HCT116 (cell line): ENCODE results near the gene TMEM175. TPM values are rescaled to one million over a fixed set of nuclear protein-coding genes. Genes with fewer than 3 reads are reported as not detected.

Experiments
- ATAC-seq: fragments of 200-7000 bp; cut with Tn5 transposase; 2 replicates; pipeline ENCODE4 v1.9.1; 2020; ENCODE audit warnings: mild to moderate bottlenecking, moderate library complexity
- BruUV-seq: library from RNA; stranded (reverse); fragments of 400-500 nt; replicated peaks from 2 replicates; lab custom pipeline; 2021; lab: Mats Ljungman, UMichigan
- CTCF ChIA-PET: fragments of 300-600 bp; sonication (Branson Sonifier 250); formaldehyde crosslinking; loops from one replicate; lab custom pipeline; 2021; ENCODE audit warnings: antibody characterized with exemption; lab: Charles Lee
- POLR2A ChIA-PET: fragments of 300-600, 350-600 bp; sonication (Branson Sonifier 250); formaldehyde crosslinking; loops from one replicate; lab custom pipeline; 2021; ENCODE audit warnings: antibody characterized with exemption; lab: Charles Lee
- RAD21 ChIA-PET, 2 experiments: fragments of 300-600 bp; sonication (Branson Sonifier 250); formaldehyde crosslinking; loops; one replicate each; lab custom pipeline; 2023; ENCODE audit warnings: low total read pairs in 2 of 2; ENCODE audit not compliant: uncharacterized antibody in 2 of 2, unreplicated experiment in 2 of 2, low non-redundant PET in 1 of 2; lab: Charles Lee
- DNase-seq: peaks from one replicate; pipeline ENCODE4 v3.0.0-alpha.2; 2010; ENCODE audit warnings: low read depth, low spot score
- H2AFZ ChIP-seq: fragments of 200-600 bp; shearing (Covaris generic), sonication (generic); 2 replicates; pipeline ENCODE4 v1.6.1; 2017; ENCODE audit warnings: low read depth, mixed run types, mixed read lengths, antibody characterized with exemption, low read length; ENCODE audit not compliant: poor library complexity, severe bottlenecking
- H3K27ac ChIP-seq: 2 replicates; pipeline ENCODE4 v1.5.1; 2012; ENCODE audit warnings: low read depth, low read length
- H3K27me3 ChIP-seq: fragments of 200-600 bp; sonication (generic); 2 replicates; pipeline ENCODE4 v1.6.1; 2016; ENCODE audit warnings: mixed run types, low read length, mixed read lengths; ENCODE audit not compliant: insufficient read depth
- H3K36me3 ChIP-seq, 2 experiments: fragments of 200-500 bp in 1 of 2; fragments of 200-600 bp in 1 of 2; sonication (Bioruptor generic) in 1 of 2; sonication (generic) in 1 of 2; 2 replicates each; pipeline versions ENCODE4 v1.5.1 to v1.6.1; 2014 to 2016; ENCODE audit warnings: low read length in 2 of 2, inconsistent platforms in 1 of 2, mixed read lengths in 1 of 2, mixed run types in 1 of 2; ENCODE audit not compliant: insufficient read depth in 2 of 2, control insufficient read depth in 1 of 2
- H3K4me1 ChIP-seq, 2 experiments: fragments of 200-600 bp in 1 of 2; sonication (generic) in 1 of 2; 2 replicates each; pipeline versions ENCODE4 v1.5.1 to v1.6.1; 2012 to 2017; ENCODE audit warnings: low read length in 2 of 2, inconsistent platforms in 1 of 2, mild to moderate bottlenecking in 1 of 2, mixed read lengths in 1 of 2, mixed run types in 1 of 2, moderate library complexity in 1 of 2; ENCODE audit not compliant: insufficient read depth in 2 of 2, control insufficient read depth in 1 of 2
- H3K4me2 ChIP-seq: fragments of 200-600 bp; sonication (generic); 2 replicates; pipeline ENCODE4 v1.6.1; 2017; ENCODE audit warnings: mixed run types, low read length, mixed read lengths
- H3K4me3 ChIP-seq, 2 experiments: fragments of 200-600 bp in 1 of 2; sonication (generic) in 1 of 2; replicated peaks in 1 of 2; 2 replicates each; pipeline ENCODE4 v1.5.1; 2011 to 2016; ENCODE audit warnings: low read length in 2 of 2, control low read depth in 1 of 2, low read depth in 1 of 2, mild to moderate bottlenecking in 1 of 2, mixed read lengths in 1 of 2, mixed run types in 1 of 2
- H3K79me2 ChIP-seq: fragments of 200-600 bp; sonication (generic); 2 replicates; pipeline ENCODE4 v1.6.1; 2017; ENCODE audit warnings: mild to moderate bottlenecking, mixed run types, low read length, moderate library complexity, mixed read lengths; ENCODE audit not compliant: insufficient read depth
- H3K9ac ChIP-seq: fragments of 200-600 bp; sonication (generic); 2 replicates; pipeline ENCODE4 v1.6.1; 2016; ENCODE audit warnings: low read length, mixed read lengths
- H3K9me2 ChIP-seq: fragments of 200-600 bp; sonication (generic), shearing (Covaris generic); 2 replicates; pipeline ENCODE4 v1.6.1; 2017; ENCODE audit warnings: mixed run types, mild to moderate bottlenecking, moderate library complexity; ENCODE audit not compliant: insufficient read depth
- H3K9me3 ChIP-seq, 2 experiments: fragments of 200-500 bp in 1 of 2; fragments of 200-600 bp in 1 of 2; sonication (Bioruptor generic) in 1 of 2; sonication (generic) in 1 of 2; 2 replicates each; pipeline ENCODE4 v1.6.1; 2014 to 2017; ENCODE audit warnings: low read length in 2 of 2, mixed read lengths in 2 of 2, inconsistent platforms in 1 of 2, low read depth in 1 of 2, mild to moderate bottlenecking in 1 of 2, mixed run types in 1 of 2, moderate library complexity in 1 of 2; ENCODE audit not compliant: control insufficient read depth in 1 of 2, insufficient read depth in 1 of 2
- H4K20me1 ChIP-seq: fragments of 200-600 bp; sonication (generic), shearing (Covaris generic); 2 replicates; pipeline ENCODE4 v1.6.1; 2017; ENCODE audit warnings: mixed run types, mild to moderate bottlenecking, moderate library complexity; ENCODE audit not compliant: insufficient read depth
- ATF3 ChIP-seq: IDR thresholded peaks from 2 replicates; pipeline ENCODE4 v1.6.1; 2012
- CBX3 ChIP-seq: IDR thresholded peaks from 2 replicates; pipeline ENCODE4 v1.6.1; 2012; ENCODE audit warnings: low read depth
- ELF1 ChIP-seq: IDR thresholded peaks from 2 replicates; pipeline ENCODE4 v1.6.1; 2012; ENCODE audit warnings: low read depth, borderline replicate concordance
- EZH2 ChIP-seq: fragments of 200-600 bp; sonication (generic); IDR thresholded peaks from 2 replicates; pipeline ENCODE4 v1.6.1; 2017; ENCODE audit warnings: antibody characterized with exemption, mixed run types
- JUND ChIP-seq: IDR thresholded peaks from 2 replicates; pipeline ENCODE4 v1.6.1; 2012
- POLR2A ChIP-seq: IDR thresholded peaks from 2 replicates; pipeline ENCODE4 v1.7.0; 2011; ENCODE audit warnings: borderline replicate concordance; ENCODE audit not compliant: insufficient read depth, insufficient read length; ENCODE audit errors: extremely low read depth
- RAD21 ChIP-seq: IDR thresholded peaks from 2 replicates; pipeline ENCODE4 v1.6.1; 2012; ENCODE audit warnings: low read depth, mild to moderate bottlenecking
- SP1 ChIP-seq: IDR thresholded peaks from 2 replicates; pipeline ENCODE4 v1.6.1; 2012; ENCODE audit warnings: low read depth
- SRF ChIP-seq: IDR thresholded peaks from 2 replicates; pipeline ENCODE4 v1.6.1; 2012; ENCODE audit warnings: low read depth
- TCF7L2 ChIP-seq: IDR thresholded peaks from 2 replicates; pipeline ENCODE4 v1.7.0; 2011; ENCODE audit warnings: borderline replicate concordance, inconsistent platforms; ENCODE audit not compliant: insufficient read depth, insufficient read length; ENCODE audit errors: extremely low read depth
- YY1 ChIP-seq: IDR thresholded peaks from 2 replicates; pipeline ENCODE4 v1.6.1; 2011; ENCODE audit warnings: low read length, low read depth, moderate library complexity, mild to moderate bottlenecking; ENCODE audit not compliant: insufficient replicate concordance; ENCODE audit errors: extremely low read depth
- ZFX ChIP-seq: fragments of 450-650 bp; IDR thresholded peaks from 2 replicates; pipeline ENCODE4 v1.6.1; 2017
- intact Hi-C: fragments of 100-400 bp; cut with micrococcal nuclease; formaldehyde crosslinking; loops from 2 replicates; pipeline ENCODE4 v1.10.0; 2022
- total RNA-seq: library from RNA; stranded (reverse); gene quantifications from one replicate; pipeline ENCODE4 v1.2.1, GENCODE V29; 2021; ENCODE audit not compliant: unreplicated experiment
- TF ChIP-seq, protein P1 (sequence below), 3 experiments: fragments of 200-600 bp in 1 of 3; sonication (generic) in 1 of 3; IDR thresholded peaks in 2 of 3; conservative IDR thresholded peaks in 1 of 3; 2 replicates each; pipeline ENCODE4 v1.5.1; 2012 to 2017; ENCODE audit warnings: low read depth in 2 of 3, low read length in 2 of 3, antibody characterized with exemption in 1 of 3, borderline replicate concordance in 1 of 3, control low read depth in 1 of 3, mild to moderate bottlenecking in 1 of 3, mixed read lengths in 1 of 3, mixed run types in 1 of 3, moderate library complexity in 1 of 3; ENCODE audit not compliant: insufficient read depth in 1 of 3
- TF ChIP-seq, protein P2 (sequence below): IDR thresholded peaks from 2 replicates; pipeline ENCODE4 v1.6.1; 2011; ENCODE audit warnings: mild to moderate bottlenecking, low read length, moderate library complexity; ENCODE audit not compliant: insufficient replicate concordance; ENCODE audit errors: extremely low read depth

Gene TMEM175
- total RNA-seq, 1 experiment from 2014 or later, result 17.5 TPM

DNA sequence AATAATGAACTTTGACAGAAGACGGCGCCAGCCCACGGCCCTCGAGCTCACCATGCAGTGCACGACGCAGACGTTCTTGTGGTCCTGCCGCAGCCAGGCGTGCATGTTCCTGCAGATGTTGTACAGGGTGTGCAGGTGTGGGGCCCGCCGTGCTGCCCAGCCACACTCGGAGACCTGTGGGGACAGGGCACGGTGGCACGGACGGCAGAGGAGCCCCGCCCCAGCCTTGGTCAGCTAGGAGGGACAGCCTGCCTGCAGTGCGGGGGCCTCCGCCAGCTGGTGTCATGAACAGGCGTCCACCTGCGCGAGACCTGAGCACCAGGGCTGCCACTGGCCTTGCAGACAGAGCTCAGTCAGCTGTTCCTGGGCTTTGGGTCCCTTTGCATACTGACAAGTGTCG is 49.6 kb upstream of the TMEM175 start:
- Histone ChIP-seq H4K20me1 (no peaks in the 10 kb centered on the region), H3K9ac (no peak overlapping the region), H3K79me2 (no peaks in the 10 kb centered on the region), H3K4me1 (no peaks in the 10 kb centered on the region), H2AFZ (no peak overlapping the region), H3K4me3 (no peak overlapping the region), H3K27ac (no peak overlapping the region), H3K36me3 (peaks cover 6 to 7% of the 10 kb centered on the region in 2 experiments; a peak in 3 of 4 replicates), H3K27me3 (no peaks in the 10 kb centered on the region), H3K9me2 (no peaks in the 10 kb centered on the region), H3K4me2 (no peak overlapping the region), H3K9me3 (no peaks in the 10 kb centered on the region)
- ChIA-PET POLR2A (no interaction called here), CTCF (no interaction called here), RAD21 (no interaction called here)
- intact Hi-C loops, result no loop called here
- ATAC-seq (no peak), DNase-seq (no peak)
- no peak for TF ChIP-seq ELF1
- TF ChIP-seq YY1, result no peak
- TF ChIP-seq RAD21, result no peak
- TF ChIP-seq JUND, result no peak
- TF ChIP-seq CBX3, result no peak
- TF ChIP-seq, protein P1, sequence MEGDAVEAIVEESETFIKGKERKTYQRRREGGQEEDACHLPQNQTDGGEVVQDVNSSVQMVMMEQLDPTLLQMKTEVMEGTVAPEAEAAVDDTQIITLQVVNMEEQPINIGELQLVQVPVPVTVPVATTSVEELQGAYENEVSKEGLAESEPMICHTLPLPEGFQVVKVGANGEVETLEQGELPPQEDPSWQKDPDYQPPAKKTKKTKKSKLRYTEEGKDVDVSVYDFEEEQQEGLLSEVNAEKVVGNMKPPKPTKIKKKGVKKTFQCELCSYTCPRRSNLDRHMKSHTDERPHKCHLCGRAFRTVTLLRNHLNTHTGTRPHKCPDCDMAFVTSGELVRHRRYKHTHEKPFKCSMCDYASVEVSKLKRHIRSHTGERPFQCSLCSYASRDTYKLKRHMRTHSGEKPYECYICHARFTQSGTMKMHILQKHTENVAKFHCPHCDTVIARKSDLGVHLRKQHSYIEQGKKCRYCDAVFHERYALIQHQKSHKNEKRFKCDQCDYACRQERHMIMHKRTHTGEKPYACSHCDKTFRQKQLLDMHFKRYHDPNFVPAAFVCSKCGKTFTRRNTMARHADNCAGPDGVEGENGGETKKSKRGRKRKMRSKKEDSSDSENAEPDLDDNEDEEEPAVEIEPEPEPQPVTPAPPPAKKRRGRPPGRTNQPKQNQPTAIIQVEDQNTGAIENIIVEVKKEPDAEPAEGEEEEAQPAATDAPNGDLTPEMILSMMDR (IDR thresholded peaks at IDR 0.05 in 2 of 3, conservative IDR thresholded peaks at IDR 0.05 in 1 of 3; ENCODE audit: borderline replicate concordance in 1 of 3, insufficient read depth in 1 of 3, low read depth in 2 of 3, low read length in 2 of 3), result no peak
- TF ChIP-seq SP1, result no peak
- TF ChIP-seq TCF7L2, result no peak
- TF ChIP-seq EZH2, result no peak
- no peak for TF ChIP-seq SRF
- TF ChIP-seq, protein P2, sequence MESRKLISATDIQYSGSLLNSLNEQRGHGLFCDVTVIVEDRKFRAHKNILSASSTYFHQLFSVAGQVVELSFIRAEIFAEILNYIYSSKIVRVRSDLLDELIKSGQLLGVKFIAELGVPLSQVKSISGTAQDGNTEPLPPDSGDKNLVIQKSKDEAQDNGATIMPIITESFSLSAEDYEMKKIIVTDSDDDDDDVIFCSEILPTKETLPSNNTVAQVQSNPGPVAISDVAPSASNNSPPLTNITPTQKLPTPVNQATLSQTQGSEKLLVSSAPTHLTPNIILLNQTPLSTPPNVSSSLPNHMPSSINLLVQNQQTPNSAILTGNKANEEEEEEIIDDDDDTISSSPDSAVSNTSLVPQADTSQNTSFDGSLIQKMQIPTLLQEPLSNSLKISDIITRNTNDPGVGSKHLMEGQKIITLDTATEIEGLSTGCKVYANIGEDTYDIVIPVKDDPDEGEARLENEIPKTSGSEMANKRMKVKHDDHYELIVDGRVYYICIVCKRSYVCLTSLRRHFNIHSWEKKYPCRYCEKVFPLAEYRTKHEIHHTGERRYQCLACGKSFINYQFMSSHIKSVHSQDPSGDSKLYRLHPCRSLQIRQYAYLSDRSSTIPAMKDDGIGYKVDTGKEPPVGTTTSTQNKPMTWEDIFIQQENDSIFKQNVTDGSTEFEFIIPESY, result no peak
- no peak for TF ChIP-seq POLR2A
- no peak for TF ChIP-seq ATF3
- TF ChIP-seq ZFX, result no peak
- BruUV-seq, result no TSS peak
